ENCODE measurements around the gene SNCB.

Gene SNCB

GRCh38 chr5:176629853-176630680 is at the start of gene SNCB, which contains the start of gene EIF4E1B:
SNCB (minus strand) TSS chr5:176630534; CDS start chr5:176629654, 880 bp downstream.
EIF4E1B (plus strand) TSS chr5:176630675; CDS start chr5:176642788, 12,113 bp downstream.
- no peaks in the 10 kb centered on the region for H3K9me3 ChIP-seq (ENCODE audit: insufficient read depth, low read depth, low read length)
- H3K9me2 ChIP-seq (replicated peaks; ENCODE audit: low read depth, low read length), result no peaks in the 10 kb centered on the region
- no peak within 1 kb of the TSS for H3K4me3 ChIP-seq (ENCODE audit: low read length, poor library complexity, severe bottlenecking)
- no peak within 1 kb of the TSS for H2AFZ ChIP-seq (ENCODE audit: low read length)
- H3K9ac ChIP-seq (ENCODE audit: low read depth, low read length, poor library complexity, severe bottlenecking), result no peak within 1 kb of the TSS
- H3K27me3 ChIP-seq (ENCODE audit: insufficient read depth, low read length, poor library complexity, severe bottlenecking), result no peaks in the 10 kb centered on the region
- H3K4me2 ChIP-seq (ENCODE audit: low read depth, low read length, poor library complexity, severe bottlenecking), result no peak within 1 kb of the TSS
- no peaks in the 10 kb centered on the region for H3F3A ChIP-seq (ENCODE audit: low read depth)
- TF ChIP-seq CTCF (conservative IDR thresholded peaks at IDR 0.05; ENCODE audit: low read length), result no peak
- no peaks in the 10 kb centered on the region for H4K20me1 ChIP-seq (ENCODE audit: insufficient read depth, low read length, poor library complexity, severe bottlenecking)
- H3K36me3 ChIP-seq (ENCODE audit: insufficient read depth, low read length), result no peaks in the 10 kb centered on the region
- no peaks in the 10 kb centered on the region for H3K4me1 ChIP-seq (ENCODE audit: insufficient read depth, low read length, poor library complexity, severe bottlenecking)
- no peaks in the 10 kb centered on the region for H3K79me2 ChIP-seq (ENCODE audit: insufficient read depth, low read length)

GRCh38 chr5:176679365-176680225 is 49.3 kb upstream of the SNCB start:
- Histone ChIP-seq H3K4me3 (ENCODE audit: low read length, poor library complexity, severe bottlenecking) (no peak overlapping the region), H4K20me1 (ENCODE audit: insufficient read depth, low read length, poor library complexity, severe bottlenecking) (no peaks in the 10 kb centered on the region), H3F3A (ENCODE audit: low read depth) (no peaks in the 10 kb centered on the region), H3K79me2 (ENCODE audit: insufficient read depth, low read length) (no peaks in the 10 kb centered on the region), H3K27me3 (ENCODE audit: insufficient read depth, low read length, poor library complexity, severe bottlenecking) (no peaks in the 10 kb centered on the region), H3K4me1 (ENCODE audit: insufficient read depth, low read length, poor library complexity, severe bottlenecking) (peaks cover 12% of the 10 kb centered on the region), H3K9me3 (ENCODE audit: insufficient read depth, low read depth, low read length) (no peaks in the 10 kb centered on the region), H3K36me3 (ENCODE audit: insufficient read depth, low read length) (no peaks in the 10 kb centered on the region), H2AFZ (ENCODE audit: low read length) (no peak overlapping the region), H3K4me2 (ENCODE audit: low read depth, low read length, poor library complexity, severe bottlenecking) (no peak overlapping the region), H3K9ac (ENCODE audit: low read depth, low read length, poor library complexity, severe bottlenecking) (no peak overlapping the region), H3K9me2 (replicated peaks; ENCODE audit: low read depth, low read length) (no peaks in the 10 kb centered on the region)
- TF ChIP-seq EZH2phosphoT487 (IDR thresholded peaks at IDR 0.05; ENCODE audit: borderline replicate concordance) (no peak), CTCF (conservative IDR thresholded peaks at IDR 0.05; ENCODE audit: low read length) (no peak)

GRCh38 chr5:176678584-176678983 is 48.2 kb upstream of the SNCB start:
- Histone ChIP-seq H3K27me3 (ENCODE audit: insufficient read depth, low read length, poor library complexity, severe bottlenecking) (no peaks in the 10 kb centered on the region), H3F3A (ENCODE audit: low read depth) (no peaks in the 10 kb centered on the region), H3K9me3 (ENCODE audit: insufficient read depth, low read depth, low read length) (no peaks in the 10 kb centered on the region), H3K4me3 (ENCODE audit: low read length, poor library complexity, severe bottlenecking) (no peak overlapping the region), H3K9me2 (replicated peaks; ENCODE audit: low read depth, low read length) (no peaks in the 10 kb centered on the region), H4K20me1 (ENCODE audit: insufficient read depth, low read length, poor library complexity, severe bottlenecking) (no peaks in the 10 kb centered on the region), H3K79me2 (ENCODE audit: insufficient read depth, low read length) (no peaks in the 10 kb centered on the region), H3K9ac (ENCODE audit: low read depth, low read length, poor library complexity, severe bottlenecking) (no peak overlapping the region), H3K4me1 (ENCODE audit: insufficient read depth, low read length, poor library complexity, severe bottlenecking) (peaks cover 12% of the 10 kb centered on the region), H2AFZ (ENCODE audit: low read length) (no peak overlapping the region), H3K36me3 (ENCODE audit: insufficient read depth, low read length) (no peaks in the 10 kb centered on the region), H3K4me2 (ENCODE audit: low read depth, low read length, poor library complexity, severe bottlenecking) (no peak overlapping the region)
- no peak for TF ChIP-seq CTCF (conservative IDR thresholded peaks at IDR 0.05; ENCODE audit: low read length)
- TF ChIP-seq EZH2phosphoT487 (IDR thresholded peaks at IDR 0.05; ENCODE audit: borderline replicate concordance), result no peak

Data from Loucy (cell line).